ENCODE measurements around the gene OR13J1. TPM values are rescaled to one million over a fixed set of nuclear protein-coding genes. Genes with fewer than 3 reads are reported as not detected.

OR13J1 gene
- total RNA-seq, 1 donor from 2014 or later: not detected

- H3K27ac Mint-ChIP-seq: peak overlapping the region; percentile 31
Measured at GRCh38 chr9:35845824-35846771, 24.1 kb downstream of the OR13J1 start.

GRCh38 chr9:35844628-35845270 lies 25.5 kb downstream of the OR13J1 start:
- peak overlapping the region; percentile 57 for H3K27ac Mint-ChIP-seq
- H3K4me3 Mint-ChIP-seq: no peak overlapping the region

More at GRCh38 chr9:35845824-35846771, 24.1 kb downstream of the OR13J1 start:
- H3K36me3 Mint-ChIP-seq: peaks cover 29% of the 10 kb centered on the region
- H3K9me3 Mint-ChIP-seq: no peaks in the 10 kb centered on the region
- no peak for DNase-seq (ENCODE audit: low spot score in 2 of 2, unreplicated experiment in 2 of 2)
- no peaks in the 10 kb centered on the region for H3K27me3 Mint-ChIP-seq (ENCODE audit: low read depth)
- no peak for TF ChIP-seq CTCF (IDR thresholded peaks at IDR 0.05; ENCODE audit: unreplicated experiment)
- H3K4me1 Mint-ChIP-seq: peaks cover 21% of the 10 kb centered on the region
- H3K4me3 Mint-ChIP-seq: peak overlapping the region; percentile 43

DNA sequence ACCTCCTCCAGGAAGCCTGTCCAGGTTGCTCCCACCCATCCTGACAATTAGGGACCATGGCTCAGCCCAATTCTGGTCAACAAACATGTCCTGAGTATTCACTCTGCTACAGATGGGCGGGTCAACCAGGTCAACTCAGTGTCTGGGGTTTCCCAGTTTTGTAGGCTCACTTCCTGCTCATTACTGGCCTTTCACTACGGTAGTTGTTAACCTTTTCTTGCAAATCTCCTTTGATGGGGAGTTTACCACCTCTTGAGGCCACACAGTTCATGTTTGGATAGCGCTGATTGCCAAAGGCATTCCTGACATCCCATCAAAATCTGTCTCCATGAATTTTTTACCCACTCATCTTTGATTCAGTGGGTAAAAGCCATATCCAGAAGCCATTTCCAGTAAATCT lies 27.4 kb downstream of the OR13J1 start:
- TF ChIP-seq CTCF (IDR thresholded peaks at IDR 0.05; ENCODE audit: unreplicated experiment): no peak
- peaks cover 21% of the 10 kb centered on the region for H3K4me1 Mint-ChIP-seq
- no peak for DNase-seq (ENCODE audit: low spot score in 2 of 2, unreplicated experiment in 2 of 2)
- H3K9me3 Mint-ChIP-seq: no peaks in the 10 kb centered on the region
- H3K4me3 Mint-ChIP-seq: no peak overlapping the region
- H3K27me3 Mint-ChIP-seq (ENCODE audit: low read depth): no peaks in the 10 kb centered on the region
- no peak overlapping the region for H3K27ac Mint-ChIP-seq
- H3K36me3 Mint-ChIP-seq: peaks cover 14% of the 10 kb centered on the region

More at GRCh38 chr9:35844628-35845270, 25.5 kb downstream of the OR13J1 start:
- DNase-seq (ENCODE audit: low spot score in 2 of 2, unreplicated experiment in 2 of 2): no peak
- no peak for TF ChIP-seq CTCF (IDR thresholded peaks at IDR 0.05; ENCODE audit: unreplicated experiment)
- peaks cover 21% of the 10 kb centered on the region for H3K4me1 Mint-ChIP-seq
- H3K9me3 Mint-ChIP-seq: no peaks in the 10 kb centered on the region
- no peaks in the 10 kb centered on the region for H3K27me3 Mint-ChIP-seq (ENCODE audit: low read depth)
- H3K36me3 Mint-ChIP-seq: peaks cover 25% of the 10 kb centered on the region

DNA sequence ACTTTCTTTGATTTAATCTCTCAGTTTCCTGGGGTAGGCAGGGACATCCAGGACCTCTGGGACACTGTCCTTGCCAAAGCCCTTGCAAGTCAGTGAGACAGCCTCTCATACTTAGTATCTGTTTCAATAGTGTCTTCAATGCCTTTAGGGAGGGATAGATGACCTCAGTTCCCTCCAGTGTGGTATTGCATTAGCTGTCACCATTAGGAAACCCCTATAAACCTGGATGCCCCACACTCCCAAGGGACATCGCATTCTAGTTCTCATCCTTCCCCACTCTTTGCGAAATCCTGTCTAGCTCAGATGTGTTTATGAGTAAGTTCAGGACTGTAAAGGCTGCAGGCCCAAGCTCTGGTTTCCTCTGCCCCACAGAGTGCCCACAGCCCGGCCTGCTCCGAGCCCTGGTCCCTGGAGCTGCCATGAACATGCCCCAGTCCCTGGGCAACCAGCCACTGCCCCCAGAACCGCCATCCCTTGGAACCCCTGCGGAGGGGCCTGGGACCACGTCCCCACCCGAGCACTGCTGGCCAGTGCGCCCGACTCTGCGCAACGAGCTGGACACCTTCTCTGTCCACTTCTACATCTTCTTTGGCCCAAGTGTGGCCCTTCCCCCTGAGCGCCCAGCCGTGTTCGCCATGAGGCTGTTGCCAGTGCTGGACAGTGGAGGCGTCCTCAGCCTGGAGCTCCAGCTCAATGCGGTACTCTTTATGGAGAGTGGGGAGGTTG lies 28.0 kb downstream of the OR13J1 start:
- no peaks in the 10 kb centered on the region for H3K27me3 Mint-ChIP-seq (ENCODE audit: low read depth)
- H3K27ac Mint-ChIP-seq: no peak overlapping the region
- DNase-seq (ENCODE audit: low spot score in 2 of 2, unreplicated experiment in 2 of 2): no peak
- H3K4me3 Mint-ChIP-seq: no peak overlapping the region
- H3K4me1 Mint-ChIP-seq: peaks cover 21% of the 10 kb centered on the region
- peaks cover 8% of the 10 kb centered on the region for H3K36me3 Mint-ChIP-seq
- H3K9me3 Mint-ChIP-seq: no peaks in the 10 kb centered on the region
- no peak for TF ChIP-seq CTCF (IDR thresholded peaks at IDR 0.05; ENCODE audit: unreplicated experiment)

DNA sequence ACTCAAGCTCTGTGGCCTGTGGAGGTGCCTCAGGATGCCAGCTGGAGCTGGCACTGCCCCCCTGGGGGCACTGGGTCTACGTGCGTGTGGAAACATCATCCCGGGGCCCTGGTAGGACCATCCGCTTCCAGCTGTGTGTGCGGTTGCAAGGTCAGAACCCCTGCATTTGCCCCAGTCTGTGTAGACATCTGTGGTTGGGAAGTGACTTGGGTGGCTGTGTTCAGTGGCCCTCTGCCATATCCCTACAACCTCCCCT lies 28.6 kb downstream of the OR13J1 start:
- no peak for TF ChIP-seq CTCF (IDR thresholded peaks at IDR 0.05; ENCODE audit: unreplicated experiment)
- H3K27me3 Mint-ChIP-seq (ENCODE audit: low read depth): no peaks in the 10 kb centered on the region
- H3K9me3 Mint-ChIP-seq: no peaks in the 10 kb centered on the region
- H3K4me3 Mint-ChIP-seq: no peak overlapping the region
- peaks cover 17% of the 10 kb centered on the region for H3K4me1 Mint-ChIP-seq
- H3K27ac Mint-ChIP-seq: no peak overlapping the region
- peaks cover 4% of the 10 kb centered on the region for H3K36me3 Mint-ChIP-seq
- no peak for DNase-seq (ENCODE audit: low spot score in 2 of 2, unreplicated experiment in 2 of 2)

Measured in mesothelial cell of epicardium (in vitro differentiated cells).